Activated CD4-positive, alpha-beta T cell treated with anti-CD3 and anti-CD28 coated beads for 1 hour (primary cell): ENCODE data around the gene PLEKHM2.

ENCODE experiments used
- DNase-seq: peaks from one replicate; pipeline ENCODE4 v3.0.0-alpha.2; 2020

The PLEKHM2 gene

GRCh38 chr1:15728937-15729657 lies 45.0 kb downstream of the PLEKHM2 start:
- no peak for DNase-seq

DNA sequence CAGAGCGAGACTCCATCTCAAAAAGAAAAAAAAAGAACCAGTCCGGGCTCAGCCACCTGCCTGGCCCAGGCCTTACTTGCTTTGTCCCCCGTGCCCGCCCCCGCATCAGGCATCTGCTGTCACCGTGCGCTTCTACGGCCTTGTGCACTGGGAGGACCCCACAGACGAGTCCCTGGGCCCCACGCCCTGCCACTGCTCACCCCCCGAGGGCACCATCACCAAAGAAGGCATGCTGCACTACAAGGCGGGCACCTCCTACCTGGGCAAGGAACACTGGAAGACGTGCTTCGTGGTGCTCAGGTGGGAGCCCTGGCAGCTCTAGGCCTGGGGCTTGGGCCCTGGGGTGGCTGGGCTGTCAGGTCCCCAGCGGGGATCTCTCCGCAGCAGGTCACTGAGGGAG lies 46.3 kb downstream of the PLEKHM2 start:
- DNase-seq = no peak

GRCh38 chr1:15730936-15731335 lies 46.8 kb downstream of the PLEKHM2 start:
- no peak for DNase-seq

GRCh38 chr1:15731735-15732685 lies 47.9 kb downstream of the PLEKHM2 start:
- no peak for DNase-seq

GRCh38 chr1:15732686-15733081 lies 48.6 kb downstream of the PLEKHM2 start:
- no peak for DNase-seq

DNA sequence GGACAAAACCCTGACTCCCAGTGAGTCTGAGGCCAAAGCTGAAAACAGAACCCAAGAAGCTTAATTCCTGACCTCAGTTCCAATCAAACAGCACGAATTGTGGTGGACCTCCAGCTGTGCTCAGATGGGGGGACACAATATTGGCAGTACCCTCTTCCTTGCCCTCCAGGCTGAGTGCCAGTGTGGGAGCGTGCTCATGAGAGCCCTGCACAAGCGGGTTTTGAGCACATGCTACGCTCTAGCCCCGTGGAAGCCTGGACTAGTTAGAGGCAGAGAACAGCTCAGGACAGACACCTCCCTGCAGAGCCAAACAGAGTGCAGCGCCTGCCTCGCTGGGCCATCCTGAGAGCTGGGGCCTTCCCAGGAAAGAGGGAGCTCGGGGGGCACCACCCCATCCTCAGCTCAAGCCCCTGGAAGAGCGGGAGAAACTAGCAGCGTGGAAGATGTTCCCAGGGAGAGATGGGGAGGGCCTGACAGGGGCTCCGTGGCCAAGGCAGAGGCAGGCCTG lies 49.2 kb downstream of the PLEKHM2 start:
- no peak for DNase-seq

GRCh38 chr1:15733726-15734226 lies 49.7 kb downstream of the PLEKHM2 start:
- no peak for DNase-seq

GRCh38 chr1:15734296-15734695 lies 50.2 kb downstream of the PLEKHM2 start:
- no peak for DNase-seq

DNA sequence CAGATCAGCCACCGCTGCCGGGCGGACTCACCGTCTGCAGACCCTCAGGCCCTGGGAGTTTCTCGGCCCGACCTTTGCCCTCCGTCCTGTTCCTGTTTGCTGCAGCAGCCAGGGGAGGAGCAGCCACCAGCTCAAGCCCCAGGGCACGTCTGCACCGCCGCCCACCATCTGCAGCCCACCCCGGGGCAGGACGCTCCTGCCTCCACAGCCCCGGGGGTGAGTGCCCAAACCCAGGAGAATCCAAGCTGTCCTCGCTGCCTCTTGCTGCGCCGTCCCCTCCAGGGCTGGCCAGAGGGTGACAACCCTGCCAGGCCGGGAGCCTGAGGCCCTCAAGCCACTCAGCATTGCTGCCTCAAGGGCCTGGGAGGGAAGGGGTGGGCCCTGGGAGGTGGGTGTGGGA lies 50.8 kb downstream of the PLEKHM2 start:
- DNase-seq = no peak

- no peak for DNase-seq
These were observed 51.4 kb downstream of the PLEKHM2 start for GRCh38 chr1:15735304-15736037.

- no peak for DNase-seq
These were observed 52.1 kb downstream of the PLEKHM2 start, which contains the start of gene SLC25A34 for GRCh38 chr1:15736038-15736891. Gene SLC25A34, plus strand, starts transcription at chr1:15736258. Its CDS starts 228 bp downstream, at chr1:15736486.

GRCh38 chr1:15736892-15737261 lies 52.8 kb downstream of the PLEKHM2 start:
- DNase-seq = no peak

- no peak for DNase-seq
These were observed 53.5 kb downstream of the PLEKHM2 start for GRCh38 chr1:15737324-15738319.

GRCh38 chr1:15738416-15739113 lies 54.4 kb downstream of the PLEKHM2 start:
- DNase-seq = no peak

DNA sequence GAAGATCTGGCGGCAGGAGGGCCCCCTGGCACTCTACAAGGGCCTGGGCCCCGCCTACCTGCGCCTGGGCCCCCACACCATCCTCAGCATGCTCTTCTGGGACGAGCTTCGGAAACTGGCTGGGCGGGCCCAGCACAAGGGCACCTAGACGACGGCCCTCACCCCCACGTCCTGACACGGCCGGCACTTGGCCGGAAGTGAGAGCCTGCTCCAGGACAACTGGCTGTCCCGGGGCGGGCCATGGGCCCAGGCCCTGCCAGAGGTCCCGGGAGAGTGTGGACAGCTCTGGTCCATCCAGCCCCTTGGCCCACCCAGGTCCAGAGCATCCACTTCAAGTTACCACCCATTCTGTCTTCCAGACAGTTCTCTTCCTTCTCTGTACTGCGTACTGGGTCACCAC lies 55.1 kb downstream of the PLEKHM2 start:
- no peak for DNase-seq

- no peak for DNase-seq
These were observed 55.6 kb downstream of the PLEKHM2 start for GRCh38 chr1:15739745-15740144.

- peak; percentile 54 for DNase-seq
These were observed 57.1 kb downstream of the PLEKHM2 start for GRCh38 chr1:15740924-15741850.

DNA sequence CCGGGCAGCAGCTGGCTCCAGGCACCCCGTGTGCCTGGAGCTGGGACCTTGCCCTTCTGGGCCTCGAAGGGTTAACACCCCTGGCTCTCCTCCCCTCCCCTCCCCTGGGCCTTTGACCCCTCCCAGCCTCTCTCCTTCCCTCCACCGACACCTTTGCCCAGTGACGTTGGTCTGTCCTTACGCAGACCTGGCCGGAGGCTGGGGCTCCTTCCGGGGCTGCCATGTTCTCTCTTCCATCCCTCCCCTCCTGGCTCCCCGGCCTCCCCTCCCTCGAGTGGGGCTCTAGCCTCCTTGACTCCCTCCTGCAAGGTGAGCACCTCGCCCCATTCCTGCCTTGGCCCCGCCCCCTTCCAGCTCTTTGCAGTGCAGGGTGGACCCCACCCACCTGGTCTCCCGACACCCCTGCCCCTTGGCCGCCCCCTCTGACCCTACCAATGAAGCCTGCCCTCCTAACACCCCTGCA lies 58.2 kb downstream of the PLEKHM2 start, which contains the start of gene TMEM82:
Gene TMEM82 (plus strand): TSS at position 161 of the 463 bp plus-strand sequence. CDS start 61 bp downstream, at position 222.
- no peak for DNase-seq
